ENCODE data around the gene GRK6.
A peak's percentile ranks its signal among the peaks of the same experiment; 100 is the strongest.

- TF ChIP-seq, protein P1, sequence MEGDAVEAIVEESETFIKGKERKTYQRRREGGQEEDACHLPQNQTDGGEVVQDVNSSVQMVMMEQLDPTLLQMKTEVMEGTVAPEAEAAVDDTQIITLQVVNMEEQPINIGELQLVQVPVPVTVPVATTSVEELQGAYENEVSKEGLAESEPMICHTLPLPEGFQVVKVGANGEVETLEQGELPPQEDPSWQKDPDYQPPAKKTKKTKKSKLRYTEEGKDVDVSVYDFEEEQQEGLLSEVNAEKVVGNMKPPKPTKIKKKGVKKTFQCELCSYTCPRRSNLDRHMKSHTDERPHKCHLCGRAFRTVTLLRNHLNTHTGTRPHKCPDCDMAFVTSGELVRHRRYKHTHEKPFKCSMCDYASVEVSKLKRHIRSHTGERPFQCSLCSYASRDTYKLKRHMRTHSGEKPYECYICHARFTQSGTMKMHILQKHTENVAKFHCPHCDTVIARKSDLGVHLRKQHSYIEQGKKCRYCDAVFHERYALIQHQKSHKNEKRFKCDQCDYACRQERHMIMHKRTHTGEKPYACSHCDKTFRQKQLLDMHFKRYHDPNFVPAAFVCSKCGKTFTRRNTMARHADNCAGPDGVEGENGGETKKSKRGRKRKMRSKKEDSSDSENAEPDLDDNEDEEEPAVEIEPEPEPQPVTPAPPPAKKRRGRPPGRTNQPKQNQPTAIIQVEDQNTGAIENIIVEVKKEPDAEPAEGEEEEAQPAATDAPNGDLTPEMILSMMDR (IDR thresholded peaks at IDR 0.05) = no peak
- no peak for TF ChIP-seq POLR2A (IDR thresholded peaks at IDR 0.05)
- peak; percentile 44 for TF ChIP-seq POLR2AphosphoS5 (IDR thresholded peaks at IDR 0.05)
- TF ChIP-seq EP300 (IDR thresholded peaks at IDR 0.05) = no peak
Observed at GRCh38 chr5:177484902-177485549, 58.5 kb downstream of the GRK6 start.
